Measurements from ENCODE around the gene MPZ.
"Not testable (repeated sequence)": the region's sequence is repeated elsewhere in the genome, so short reads cannot be mapped to it uniquely, and the experiment has no call there.

MPZ gene

GRCh38 chr1:161309868-161310267 is at the start of gene MPZ:
MPZ (minus strand) TSS chr1:161309968; CDS start chr1:161309905, 63 bp downstream.
- ATAC-seq (no peak), DNase-seq (no peak)

- no peak for ATAC-seq
- DNase-seq: no peak
These were observed 49.5 kb upstream of the MPZ start for GRCh38 chr1:161359291-161359690.

GRCh38 chr1:161357073-161357472 is 47.3 kb upstream of the MPZ start:
- no peak for ATAC-seq
- DNase-seq: no peak

GRCh38 chr1:161351482-161351881 is 41.7 kb upstream of the MPZ start:
- ATAC-seq (no peak), DNase-seq (no peak)

GRCh38 chr1:161350671-161351070 is 40.9 kb upstream of the MPZ start:
- DNase-seq (no peak), ATAC-seq (no peak)

- ATAC-seq (no peak), DNase-seq (no peak)
These were observed 33.1 kb upstream of the MPZ start for GRCh38 chr1:161342821-161343220.

GRCh38 chr1:161342177-161342576 is 32.4 kb upstream of the MPZ start:
- DNase-seq (no peak), ATAC-seq (no peak)

GRCh38 chr1:161335796-161336195 is 26.0 kb upstream of the MPZ start:
- DNase-seq (no peak), ATAC-seq (no peak)

GRCh38 chr1:161333166-161333565 is 23.4 kb upstream of the MPZ start:
- no peak for DNase-seq
- ATAC-seq: no peak

GRCh38 chr1:161330346-161330745 is 20.6 kb upstream of the MPZ start:
- ATAC-seq (no peak), DNase-seq (no peak)

- DNase-seq: no peak
- ATAC-seq: no peak
These were observed 14.3 kb upstream of the MPZ start for GRCh38 chr1:161324020-161324419.

- not testable (repeated sequence) for ATAC-seq, DNase-seq
These were observed 6.3 kb upstream of the MPZ start for GRCh38 chr1:161315841-161316674.

- ATAC-seq: peak; percentile 99
- peak; percentile 90 for DNase-seq
These were observed 4.6 kb upstream of the MPZ start, which contains the start of gene SDHC for GRCh38 chr1:161314201-161314981. SDHC (plus strand) TSS chr1:161314381; CDS start chr1:161314406, 25 bp downstream.

GRCh38 chr1:161313554-161314200 is 3.9 kb upstream of the MPZ start:
- no peak for ATAC-seq
- no peak for DNase-seq

GRCh38 chr1:161311595-161312181 is 1.9 kb upstream of the MPZ start:
- DNase-seq (no peak), ATAC-seq (no peak)

- DNase-seq: no peak
These were observed 1.7 kb downstream of the MPZ start for GRCh38 chr1:161307892-161308638.

GRCh38 chr1:161307230-161307768 is 2.5 kb downstream of the MPZ start:
- ATAC-seq (no peak), DNase-seq (peak; percentile 12)

More at GRCh38 chr1:161307892-161308638, 1.7 kb downstream of the MPZ start:
- ATAC-seq: no peak

- DNase-seq (peak; percentile 85), ATAC-seq (peak; percentile 94)
These were observed 3.8 kb downstream of the MPZ start for GRCh38 chr1:161305867-161306519.

GRCh38 chr1:161304927-161305866 is 4.6 kb downstream of the MPZ start:
- peak; percentile 16 for DNase-seq
- ATAC-seq: no peak
